C4-2B (cell line): Measurements from ENCODE around the gene BMPR2.
"Not testable (repeated sequence)": the region's sequence is repeated elsewhere in the genome, so short reads cannot be mapped to it uniquely, and the experiment has no call there.

Source experiments
- H3K27ac ChIP-seq: fragments of 450-650 bp; 2 replicates; pipeline ENCODE4 v1.5.1; 2017
- CTCF ChIP-seq: fragments of 450-650 bp; conservative IDR thresholded peaks from 2 replicates; pipeline ENCODE4 v1.5.1; 2017; ENCODE audit warnings: mild to moderate bottlenecking
- ZFX ChIP-seq: fragments of 450-650 bp; IDR thresholded peaks from 2 replicates; pipeline ENCODE4 v1.6.1; 2017

The BMPR2 gene

GRCh38 chr2:202510911-202511310, 134.8 kb downstream of the BMPR2 start:
- TF ChIP-seq CTCF, result no peak
- no peak for TF ChIP-seq ZFX
- no peak overlapping the region for H3K27ac ChIP-seq

GRCh38 chr2:202512176-202512575, 136.0 kb downstream of the BMPR2 start:
- TF ChIP-seq ZFX, result no peak
- H3K27ac ChIP-seq, result no peak overlapping the region

GRCh38 chr2:202514732-202515131, 138.6 kb downstream of the BMPR2 start:
- no peak overlapping the region for H3K27ac ChIP-seq
- TF ChIP-seq CTCF (no peak), ZFX (no peak)

- no peak for TF ChIP-seq ZFX
- TF ChIP-seq CTCF, result no peak
These were observed 143.3 kb downstream of the BMPR2 start for GRCh38 chr2:202519453-202519852.

GRCh38 chr2:202521470-202521869, 145.3 kb downstream of the BMPR2 start:
- no peak overlapping the region for H3K27ac ChIP-seq
- TF ChIP-seq ZFX, result no peak
- no peak for TF ChIP-seq CTCF

More at GRCh38 chr2:202519453-202519852, 143.3 kb downstream of the BMPR2 start:
- H3K27ac ChIP-seq, result no peak overlapping the region

GRCh38 chr2:202529389-202529788, 153.3 kb downstream of the BMPR2 start:
- TF ChIP-seq ZFX (no peak), CTCF (no peak)
- H3K27ac ChIP-seq, result no peak overlapping the region

- TF ChIP-seq ZFX, result no peak
- no peak for TF ChIP-seq CTCF
- H3K27ac ChIP-seq, result no peak overlapping the region
These were observed 153.9 kb downstream of the BMPR2 start for GRCh38 chr2:202530038-202530437.

- H3K27ac ChIP-seq, result not testable (repeated sequence)
These were observed 159.2 kb downstream of the BMPR2 start for GRCh38 chr2:202535290-202535689.

- H3K27ac ChIP-seq, result no peak overlapping the region
- TF ChIP-seq ZFX, result no peak
These were observed 165.0 kb downstream of the BMPR2 start for GRCh38 chr2:202541137-202541536.
